ENCODE results near the gene TMCC2. TPM values are rescaled to one million over a fixed set of nuclear protein-coding genes. Genes with fewer than 3 reads are reported as not detected.

Gene TMCC2
- polyA plus RNA-seq, 1 donor: 11.8 TPM

Other genes starting within 250 kb of the TMCC2 start
- gene CNTN2, start 184.7 kb upstream of the TMCC2 start, polyA plus RNA-seq (ENCODE audit: insufficient read length): 0.72 TPM
- gene TMEM81, start 143.5 kb upstream of the TMCC2 start, polyA plus RNA-seq (ENCODE audit: insufficient read length): 1.7 TPM
- gene RBBP5, start 106.0 kb upstream of the TMCC2 start, polyA plus RNA-seq (ENCODE audit: insufficient read length): 10.9 TPM
- gene DSTYK, start 16.2 kb upstream of the TMCC2 start, polyA plus RNA-seq (ENCODE audit: insufficient read length): 7.4 TPM
- 0.71 TPM for gene NUAK2, start 93.8 kb downstream of the TMCC2 start, polyA plus RNA-seq (ENCODE audit: insufficient read length)
- 0.59 TPM for gene KLHDC8A, start 129.0 kb downstream of the TMCC2 start, polyA plus RNA-seq (ENCODE audit: insufficient read length)
- gene LEMD1, start 194.1 kb downstream of the TMCC2 start, polyA plus RNA-seq (ENCODE audit: insufficient read length): not detected
- not detected for gene BLACAT1, start 228.1 kb downstream of the TMCC2 start, polyA plus RNA-seq (ENCODE audit: insufficient read length)